B cell (primary cell): ENCODE data around the gene GSTA4. TPM values are rescaled to one million over a fixed set of nuclear protein-coding genes. Genes with fewer than 3 reads are reported as not detected.

Experiments used
- ATAC-seq: fragments of 200-7000 bp; cut with Tn5 transposase; one replicate; pipeline ENCODE4 v1.10.0; 2021; ENCODE audit warnings: low read depth, mild to moderate bottlenecking, moderate number of reproducible peaks, moderate library complexity
- CTCF ChIA-PET: fragments of 350-600 bp; sonication (Branson Sonifier 250); formaldehyde crosslinking; loops from one replicate; lab custom pipeline; 2021; ENCODE audit warnings: antibody characterized with exemption, inconsistent platforms; lab: Charles Lee
- POLR2A ChIA-PET: fragments of 350-600 bp; sonication (Branson Sonifier 250); formaldehyde crosslinking; loops from one replicate; lab custom pipeline; 2021; ENCODE audit warnings: antibody characterized with exemption; lab: Charles Lee
- DNase-seq: peaks from one replicate; pipeline ENCODE4 v3.0.0; 2013
- H2AFZ ChIP-seq: 2 replicates; pipeline ENCODE4 v1.6.1; 2012; ENCODE audit warnings: mild to moderate bottlenecking, low read depth, low read length; ENCODE audit not compliant: insufficient read depth, poor library complexity, severe bottlenecking
- H3K27ac ChIP-seq, 2 donors: 1 replicate in 1 of 2; 2 replicates in 1 of 2; pipeline ENCODE4 v1.5.1; 2012 to 2013; ENCODE audit warnings: low read length in 2 of 2, mild to moderate bottlenecking in 2 of 2, moderate library complexity in 1 of 2
- H3K27me3 ChIP-seq, 4 experiments: fragments of 200-600 bp in 1 of 4; sonication (generic) in 1 of 4; replicated peaks in 1 of 4; 1 replicate in 2 of 4; 2 replicates in 2 of 4; pipeline versions ENCODE4 v1.6.1 to v1.7.0; 2013 to 2016; ENCODE audit warnings: low read length in 3 of 4, mild to moderate bottlenecking in 2 of 4, mixed read lengths in 1 of 4, moderate library complexity in 1 of 4; ENCODE audit not compliant: insufficient read depth in 4 of 4, control insufficient read depth in 3 of 4; ENCODE audit errors: control extremely low read depth in 1 of 4
- H3K36me3 ChIP-seq, 2 experiments: replicated peaks in 1 of 2; 1 replicate in 1 of 2; 2 replicates in 1 of 2; pipeline versions ENCODE4 v1.6.1 to v1.7.1; 2013; ENCODE audit warnings: low read length in 1 of 2; ENCODE audit not compliant: insufficient read depth in 2 of 2, control insufficient read depth in 1 of 2; ENCODE audit errors: control extremely low read depth in 1 of 2, extremely low read depth in 1 of 2
- H3K4me1 ChIP-seq, 2 donors: fragments of 200-600 bp in 1 of 2; sonication (generic) in 1 of 2; 1 replicate in 1 of 2; 2 replicates in 1 of 2; pipeline versions ENCODE4 v1.5.1 to v1.6.1; 2013 to 2017; ENCODE audit warnings: low read length in 2 of 2; ENCODE audit not compliant: control insufficient read depth in 2 of 2, insufficient read depth in 2 of 2
- H3K4me2 ChIP-seq: replicated peaks from 2 replicates; pipeline ENCODE3; 2012; ENCODE audit warnings: mild to moderate bottlenecking, low read depth, low read length; ENCODE audit not compliant: poor library complexity, severe bottlenecking
- H3K4me3 ChIP-seq, 5 experiments: fragments of 200-600 bp in 1 of 5; sonication (generic) in 1 of 5; 1 replicate in 3 of 5; 2 replicates in 2 of 5; pipeline versions ENCODE4 v1.5.1 to v1.7.0; 2011 to 2016; ENCODE audit warnings: low read length in 4 of 5, mild to moderate bottlenecking in 4 of 5, low read depth in 2 of 5, control low read depth in 1 of 5, moderate library complexity in 1 of 5; ENCODE audit not compliant: insufficient read depth in 1 of 5; ENCODE audit errors: control extremely low read depth in 1 of 5, extremely low read depth in 1 of 5
- H3K79me2 ChIP-seq: fragments of 200-600 bp; sonication (generic); one replicate; pipeline ENCODE4 v1.6.0; 2016; ENCODE audit warnings: low read length; ENCODE audit not compliant: control insufficient read depth, insufficient read depth
- H3K9ac ChIP-seq: fragments of 200-600 bp; sonication (generic); 2 replicates; pipeline ENCODE4 v1.6.1; 2017; ENCODE audit warnings: mild to moderate bottlenecking, low read length, moderate library complexity
- H3K9me3 ChIP-seq, 3 donors: one replicate each; pipeline versions ENCODE4 v1.6.1 to v1.7.1; 2013; ENCODE audit warnings: low read length in 2 of 3; ENCODE audit not compliant: control insufficient read depth in 2 of 3, insufficient read depth in 1 of 3; ENCODE audit errors: control extremely low read depth in 1 of 3
- H4K20me1 ChIP-seq: 2 replicates; pipeline ENCODE4 v1.6.0; 2012; ENCODE audit warnings: mild to moderate bottlenecking, low read length; ENCODE audit not compliant: insufficient read depth, control insufficient read depth, poor library complexity, severe bottlenecking
- H3K27ac Mint-ChIP-seq: one replicate; pipeline ENCODE4 v1.8.0; 2021; ENCODE audit warnings: mixed read lengths
- H3K27me3 Mint-ChIP-seq: one replicate; pipeline ENCODE4 v1.8.0; 2021; ENCODE audit warnings: mixed read lengths
- H3K4me1 Mint-ChIP-seq: one replicate; pipeline ENCODE4 v1.8.0; 2021; ENCODE audit warnings: mixed read lengths
- H3K4me3 Mint-ChIP-seq: one replicate; pipeline ENCODE4 v1.8.0; 2021; ENCODE audit warnings: mixed read lengths
- H3K9me3 Mint-ChIP-seq: one replicate; pipeline ENCODE4 v1.8.0; 2022; ENCODE audit warnings: mixed read lengths; ENCODE audit not compliant: insufficient read depth
- CTCF ChIP-seq: fragments of 200-600 bp; IDR thresholded peaks from one replicate; pipeline ENCODE4 v1.8.0; 2022; ENCODE audit warnings: antibody characterized with exemption, mild to moderate bottlenecking
- EZH2 ChIP-seq: IDR thresholded peaks from 2 replicates; pipeline ENCODE4 v1.6.1; 2012; ENCODE audit warnings: borderline replicate concordance, low read depth, mild to moderate bottlenecking, moderate library complexity, low read length; ENCODE audit not compliant: insufficient read depth, poor library complexity, severe bottlenecking
- WGBS: methylation state at CpG from one replicate; pipeline ENCODE4 v1.1.5; 2013; ENCODE audit warnings: missing lambda C conversion rate; ENCODE audit not compliant: insufficient coverage; 5-methylcytosine and 5-hydroxymethylcytosine counted together
- intact Hi-C: fragments of 100-400 bp; cut with micrococcal nuclease; formaldehyde crosslinking; loops from one replicate; pipeline ENCODE4 v1.10.0; 2022
- polyA plus RNA-seq: library from polyadenylated mRNA; depleted of rRNA; stranded (reverse); fragments of >200 nt; gene quantifications from 2 replicates; pipeline ENCODE4 v1.2.3, GENCODE V29; 2012
- total RNA-seq, 2 donors: library from RNA; stranded (reverse); fragments of 120-200 nt in 1 of 2; gene quantifications; 1 replicate in 1 of 2; 2 replicates in 1 of 2; pipeline versions ENCODE4 v1.2.3 to v1.2.4, GENCODE V29; 2013 to 2022

The GSTA4 gene
- total and polyA plus RNA-seq, 2 donors (not counting 1 experiment from before 2014, with no cell fraction given): 1.7 to 4.9 TPM

- ChIA-PET POLR2A (no interaction called here), CTCF (no interaction called here)
- H3K27ac ChIP-seq: no peak overlapping the region
- H3K36me3 ChIP-seq: peaks cover 13 to 33% of the 10 kb centered on the region in 2 experiments
- Mint-ChIP-seq H3K9me3 (no peaks in the 10 kb centered on the region), H3K27me3 (no peaks in the 10 kb centered on the region), H3K27ac (no peak overlapping the region), H3K4me1 (no peaks in the 10 kb centered on the region), H3K4me3 (no peak overlapping the region)
- ATAC-seq (no peak), DNase-seq (no peak)
- TF ChIP-seq CTCF: no peak
- no peak for TF ChIP-seq EZH2
- no peaks in the 10 kb centered on the region for H3K27me3 ChIP-seq
- H3K9ac ChIP-seq: no peak overlapping the region
- H3K4me1 ChIP-seq: no peaks in the 10 kb centered on the region
- no peaks in the 10 kb centered on the region for H3K79me2 ChIP-seq
- H4K20me1 ChIP-seq: no peaks in the 10 kb centered on the region
- WGBS: no CpG with 5 or more reads among the region's 1 CpG
- no peaks in the 10 kb centered on the region for H3K9me3 ChIP-seq
- no peak overlapping the region for H3K4me2 ChIP-seq
- no peak overlapping the region for H2AFZ ChIP-seq
- no peak overlapping the region for H3K4me3 ChIP-seq
- intact Hi-C loops: no loop called here
These were observed 33.4 kb upstream of the GSTA4 start for GRCh38 chr6:53028467-53028866.

GRCh38 chr6:53027131-53027718, 32.1 kb upstream of the GSTA4 start:
- no peak overlapping the region for H2AFZ ChIP-seq
- H3K9ac ChIP-seq: no peak overlapping the region
- no peaks in the 10 kb centered on the region for H3K9me3 ChIP-seq
- no peak overlapping the region for H3K27ac ChIP-seq
- CTCF ChIA-PET: no interaction called here
- POLR2A ChIA-PET: no interaction called here
- H3K4me3 Mint-ChIP-seq: no peak overlapping the region
- H3K4me1 ChIP-seq: no peaks in the 10 kb centered on the region
- intact Hi-C loops: no loop called here
- no peak for DNase-seq
- no peaks in the 10 kb centered on the region for H4K20me1 ChIP-seq
- no peaks in the 10 kb centered on the region for H3K79me2 ChIP-seq
- WGBS: 93% methylated on average over 2 of the region's 5 CpGs
- no peak for ATAC-seq
- no peak overlapping the region for H3K4me3 ChIP-seq
- H3K9me3 Mint-ChIP-seq: no peaks in the 10 kb centered on the region
- H3K36me3 ChIP-seq: peaks cover 15 to 25% of the 10 kb centered on the region in 2 experiments
- H3K4me2 ChIP-seq: no peak overlapping the region
- H3K27me3 ChIP-seq: no peaks in the 10 kb centered on the region
- H3K27me3 Mint-ChIP-seq: no peaks in the 10 kb centered on the region
- no peak overlapping the region for H3K27ac Mint-ChIP-seq
- TF ChIP-seq CTCF (no peak), EZH2 (no peak)
- H3K4me1 Mint-ChIP-seq: no peaks in the 10 kb centered on the region
